Gastrocnemius medialis (tissue), 4 donors: ENCODE results near the gene MFAP3.

Source experiments
- POLR2A ChIP-seq, 2 donors: fragments of 450-650 bp; IDR thresholded peaks; one replicate each; pipeline ENCODE4 v1.6.1; 2017; ENCODE audit warnings: antibody characterized with exemption in 2 of 2, mild to moderate bottlenecking in 2 of 2, moderate library complexity in 2 of 2
- TF ChIP-seq, protein P1 (sequence below), 5 experiments: fragments of 450-650 bp in 3 of 5; fragments of 200-600 bp in 2 of 5; sonication (generic) in 2 of 5; IDR thresholded peaks in 4 of 5; conservative IDR thresholded peaks in 1 of 5; 1 replicate in 4 of 5; 2 replicates in 1 of 5; pipeline ENCODE4 v1.5.1; 2016 to 2019; ENCODE audit warnings: antibody characterized with exemption in 5 of 5, mild to moderate bottlenecking in 3 of 5, moderate library complexity in 3 of 5

DNA sequence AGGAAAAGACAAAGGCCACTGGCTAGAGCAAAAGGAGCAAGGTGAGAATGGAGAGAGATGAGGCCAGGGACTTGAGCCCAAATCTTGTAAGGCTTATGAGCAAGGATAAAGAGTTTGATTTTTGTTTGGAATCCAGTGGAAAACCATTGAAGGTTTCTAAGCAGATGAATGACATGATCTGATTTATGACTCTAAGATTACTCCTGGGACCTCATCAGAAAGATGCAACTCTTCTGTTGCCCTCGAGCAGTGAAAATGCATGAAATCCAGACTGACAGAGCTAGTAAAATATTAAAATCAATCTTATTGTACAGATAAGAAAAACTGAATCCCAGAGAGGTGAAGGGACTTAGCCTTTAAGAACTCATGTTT, 677 bp downstream of the MFAP3 start:
- TF ChIP-seq, protein P1, sequence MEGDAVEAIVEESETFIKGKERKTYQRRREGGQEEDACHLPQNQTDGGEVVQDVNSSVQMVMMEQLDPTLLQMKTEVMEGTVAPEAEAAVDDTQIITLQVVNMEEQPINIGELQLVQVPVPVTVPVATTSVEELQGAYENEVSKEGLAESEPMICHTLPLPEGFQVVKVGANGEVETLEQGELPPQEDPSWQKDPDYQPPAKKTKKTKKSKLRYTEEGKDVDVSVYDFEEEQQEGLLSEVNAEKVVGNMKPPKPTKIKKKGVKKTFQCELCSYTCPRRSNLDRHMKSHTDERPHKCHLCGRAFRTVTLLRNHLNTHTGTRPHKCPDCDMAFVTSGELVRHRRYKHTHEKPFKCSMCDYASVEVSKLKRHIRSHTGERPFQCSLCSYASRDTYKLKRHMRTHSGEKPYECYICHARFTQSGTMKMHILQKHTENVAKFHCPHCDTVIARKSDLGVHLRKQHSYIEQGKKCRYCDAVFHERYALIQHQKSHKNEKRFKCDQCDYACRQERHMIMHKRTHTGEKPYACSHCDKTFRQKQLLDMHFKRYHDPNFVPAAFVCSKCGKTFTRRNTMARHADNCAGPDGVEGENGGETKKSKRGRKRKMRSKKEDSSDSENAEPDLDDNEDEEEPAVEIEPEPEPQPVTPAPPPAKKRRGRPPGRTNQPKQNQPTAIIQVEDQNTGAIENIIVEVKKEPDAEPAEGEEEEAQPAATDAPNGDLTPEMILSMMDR (IDR thresholded peaks at IDR 0.05 in 4 of 5, conservative IDR thresholded peaks at IDR 0.05 in 1 of 5): no peak
- no peak for TF ChIP-seq POLR2A (IDR thresholded peaks at IDR 0.05)
